ENCODE measurements around the gene FIZ1. TPM values are rescaled to one million over a fixed set of nuclear protein-coding genes. Genes with fewer than 3 reads are reported as not detected.

The FIZ1 gene
- total and polyA plus RNA-seq, 2 experiments from 2014 or later, result 5.4 to 10.1 TPM

DNA sequence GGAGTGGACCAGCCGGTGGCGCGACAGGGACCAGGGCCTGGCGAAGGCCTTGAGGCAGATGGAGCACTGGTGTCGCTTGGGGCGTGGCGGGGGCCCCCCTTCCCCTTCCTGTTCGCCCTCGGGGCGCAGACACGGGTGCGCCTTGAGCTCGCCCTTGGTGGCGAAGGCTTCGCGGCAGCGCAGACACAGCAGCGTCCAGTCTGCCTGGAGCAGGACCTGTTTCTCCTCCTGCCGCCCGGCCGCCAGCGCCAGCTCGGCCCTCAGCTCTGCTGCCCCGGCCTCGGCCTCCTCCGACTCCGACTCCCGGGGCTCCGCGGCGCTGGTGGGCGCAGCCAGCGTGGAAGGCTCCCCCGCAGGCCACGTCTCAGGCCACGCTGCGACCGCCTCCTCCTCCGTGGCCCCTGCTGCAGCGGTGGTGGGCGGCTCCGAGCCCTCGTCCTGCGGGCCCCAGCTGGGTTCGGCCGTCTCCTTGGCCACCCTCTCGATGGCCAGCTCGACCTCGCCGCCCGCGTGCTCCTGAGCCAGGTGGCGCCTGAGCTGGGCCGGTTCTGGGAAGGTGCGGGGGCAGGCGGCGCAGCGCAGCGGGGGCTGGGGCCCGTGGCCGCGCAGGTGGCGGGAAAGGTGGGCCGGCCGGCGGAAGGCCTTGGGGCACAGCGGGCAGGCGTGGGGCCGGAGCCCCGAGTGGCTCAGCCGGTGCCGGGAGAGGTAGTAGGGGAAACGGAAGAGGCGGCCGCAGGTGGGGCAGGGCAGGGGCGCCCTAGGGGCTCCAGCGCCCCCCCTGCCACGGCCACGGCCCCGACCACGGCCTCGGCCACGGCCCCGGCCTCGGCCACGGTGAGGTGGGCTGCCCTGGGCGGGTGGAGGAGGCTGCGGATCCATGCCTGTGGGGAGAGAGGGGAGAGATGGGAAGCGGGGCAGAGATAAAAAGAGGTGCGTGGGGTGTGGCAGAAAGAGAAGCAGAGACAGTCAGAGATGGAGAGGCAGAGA is 20.3 kb downstream of the FIZ1 start:
- Histone ChIP-seq H3K4me1 (ENCODE audit: insufficient read depth) (no peaks in the 10 kb centered on the region), H2AFZ (no peak overlapping the region), H3K9me2 (ENCODE audit: insufficient read depth) (no peaks in the 10 kb centered on the region), H4K20me1 (replicated peaks; ENCODE audit: insufficient read depth) (no peaks in the 10 kb centered on the region; the same call in 1 of the 2 replicates), H3K79me2 (replicated peaks; ENCODE audit: insufficient read depth) (peaks cover 13% of the 10 kb centered on the region; the same call in 1 of the 2 replicates), H3K4me3 (peak overlapping the region; percentile 93), H3F3A (replicated peaks; ENCODE audit: low read depth) (peaks cover 14% of the 10 kb centered on the region), H3K36me3 (ENCODE audit: insufficient read depth) (no peaks in the 10 kb centered on the region; the same call in none of the 2 replicates), H3K27ac (ENCODE audit: low read depth) (peak overlapping the region; percentile 55; the same call in 1 of the 2 replicates), H3K27me3 (ENCODE audit: insufficient read depth) (no peaks in the 10 kb centered on the region), H3K4me2 (peak overlapping the region; percentile 89)
- H3K9me3 Mint-ChIP-seq, result no peaks in the 10 kb centered on the region
- H3K4me1 Mint-ChIP-seq, result peaks cover 9% of the 10 kb centered on the region
- no peak for ATAC-seq
- peak overlapping the region; percentile 87 for H3K4me3 Mint-ChIP-seq
- H3K36me3 Mint-ChIP-seq (ENCODE audit: low read depth), result peaks cover 25% of the 10 kb centered on the region
- DNase-seq (ENCODE audit: low spot score), result no peak
- peaks cover 12% of the 10 kb centered on the region for H3K27me3 Mint-ChIP-seq (ENCODE audit: insufficient read depth, low read depth, poor library complexity)
- H3K27ac Mint-ChIP-seq, result 0 out of 2 replicates have a peak overlapping the region, but pooled peaks have one; percentile 74
- TF ChIP-seq ZNF331 (CRISPR knock-in tag; IDR thresholded peaks at IDR 0.05; ENCODE audit: low read depth), result no peak
- no peak for TF ChIP-seq EZH2phosphoT487 (IDR thresholded peaks at IDR 0.05; ENCODE audit: unreplicated experiment)
- TF ChIP-seq, protein P1, sequence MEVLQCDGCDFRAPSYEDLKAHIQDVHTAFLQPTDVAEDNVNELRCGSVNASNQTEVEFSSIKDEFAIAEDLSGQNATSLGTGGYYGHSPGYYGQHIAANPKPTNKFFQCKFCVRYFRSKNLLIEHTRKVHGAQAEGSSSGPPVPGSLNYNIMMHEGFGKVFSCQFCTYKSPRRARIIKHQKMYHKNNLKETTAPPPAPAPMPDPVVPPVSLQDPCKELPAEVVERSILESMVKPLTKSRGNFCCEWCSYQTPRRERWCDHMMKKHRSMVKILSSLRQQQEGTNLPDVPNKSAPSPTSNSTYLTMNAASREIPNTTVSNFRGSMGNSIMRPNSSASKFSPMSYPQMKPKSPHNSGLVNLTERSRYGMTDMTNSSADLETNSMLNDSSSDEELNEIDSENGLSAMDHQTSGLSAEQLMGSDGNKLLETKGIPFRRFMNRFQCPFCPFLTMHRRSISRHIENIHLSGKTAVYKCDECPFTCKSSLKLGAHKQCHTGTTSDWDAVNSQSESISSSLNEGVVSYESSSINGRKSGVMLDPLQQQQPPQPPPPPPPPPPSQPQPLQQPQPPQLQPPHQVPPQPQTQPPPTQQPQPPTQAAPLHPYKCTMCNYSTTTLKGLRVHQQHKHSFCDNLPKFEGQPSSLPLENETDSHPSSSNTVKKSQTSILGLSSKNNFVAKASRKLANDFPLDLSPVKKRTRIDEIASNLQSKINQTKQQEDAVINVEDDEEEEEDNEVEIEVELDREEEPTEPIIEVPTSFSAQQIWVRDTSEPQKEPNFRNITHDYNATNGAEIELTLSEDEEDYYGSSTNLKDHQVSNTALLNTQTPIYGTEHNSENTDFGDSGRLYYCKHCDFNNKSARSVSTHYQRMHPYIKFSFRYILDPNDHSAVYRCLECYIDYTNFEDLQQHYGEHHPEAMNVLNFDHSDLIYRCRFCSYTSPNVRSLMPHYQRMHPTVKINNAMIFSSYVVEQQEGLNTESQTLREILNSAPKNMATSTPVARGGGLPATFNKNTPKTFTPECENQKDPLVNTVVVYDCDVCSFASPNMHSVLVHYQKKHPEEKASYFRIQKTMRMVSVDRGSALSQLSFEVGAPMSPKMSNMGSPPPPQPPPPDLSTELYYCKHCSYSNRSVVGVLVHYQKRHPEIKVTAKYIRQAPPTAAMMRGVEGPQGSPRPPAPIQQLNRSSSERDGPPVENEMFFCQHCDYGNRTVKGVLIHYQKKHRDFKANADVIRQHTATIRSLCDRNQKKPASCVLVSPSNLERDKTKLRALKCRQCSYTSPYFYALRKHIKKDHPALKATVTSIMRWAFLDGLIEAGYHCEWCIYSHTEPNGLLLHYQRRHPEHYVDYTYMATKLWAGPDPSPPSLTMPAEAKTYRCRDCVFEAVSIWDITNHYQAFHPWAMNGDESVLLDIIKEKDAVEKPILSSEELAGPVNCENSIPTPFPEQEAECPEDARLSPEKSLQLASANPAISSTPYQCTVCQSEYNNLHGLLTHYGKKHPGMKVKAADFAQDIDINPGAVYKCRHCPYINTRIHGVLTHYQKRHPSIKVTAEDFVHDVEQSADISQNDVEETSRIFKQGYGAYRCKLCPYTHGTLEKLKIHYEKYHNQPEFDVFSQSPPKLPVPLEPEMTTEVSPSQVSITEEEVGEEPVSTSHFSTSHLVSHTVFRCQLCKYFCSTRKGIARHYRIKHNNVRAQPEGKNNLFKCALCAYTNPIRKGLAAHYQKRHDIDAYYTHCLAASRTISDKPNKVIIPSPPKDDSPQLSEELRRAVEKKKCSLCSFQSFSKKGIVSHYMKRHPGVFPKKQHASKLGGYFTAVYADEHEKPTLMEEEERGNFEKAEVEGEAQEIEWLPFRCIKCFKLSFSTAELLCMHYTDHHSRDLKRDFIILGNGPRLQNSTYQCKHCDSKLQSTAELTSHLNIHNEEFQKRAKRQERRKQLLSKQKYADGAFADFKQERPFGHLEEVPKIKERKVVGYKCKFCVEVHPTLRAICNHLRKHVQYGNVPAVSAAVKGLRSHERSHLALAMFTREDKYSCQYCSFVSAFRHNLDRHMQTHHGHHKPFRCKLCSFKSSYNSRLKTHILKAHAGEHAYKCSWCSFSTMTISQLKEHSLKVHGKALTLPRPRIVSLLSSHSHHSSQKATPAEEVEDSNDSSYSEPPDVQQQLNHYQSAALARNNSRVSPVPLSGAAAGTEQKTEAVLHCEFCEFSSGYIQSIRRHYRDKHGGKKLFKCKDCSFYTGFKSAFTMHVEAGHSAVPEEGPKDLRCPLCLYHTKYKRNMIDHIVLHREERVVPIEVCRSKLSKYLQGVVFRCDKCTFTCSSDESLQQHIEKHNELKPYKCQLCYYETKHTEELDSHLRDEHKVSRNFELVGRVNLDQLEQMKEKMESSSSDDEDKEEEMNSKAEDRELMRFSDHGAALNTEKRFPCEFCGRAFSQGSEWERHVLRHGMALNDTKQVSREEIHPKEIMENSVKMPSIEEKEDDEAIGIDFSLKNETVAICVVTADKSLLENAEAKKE (CRISPR knock-in tag; IDR thresholded peaks at IDR 0.05), result no peak
- TF ChIP-seq, protein P2, sequence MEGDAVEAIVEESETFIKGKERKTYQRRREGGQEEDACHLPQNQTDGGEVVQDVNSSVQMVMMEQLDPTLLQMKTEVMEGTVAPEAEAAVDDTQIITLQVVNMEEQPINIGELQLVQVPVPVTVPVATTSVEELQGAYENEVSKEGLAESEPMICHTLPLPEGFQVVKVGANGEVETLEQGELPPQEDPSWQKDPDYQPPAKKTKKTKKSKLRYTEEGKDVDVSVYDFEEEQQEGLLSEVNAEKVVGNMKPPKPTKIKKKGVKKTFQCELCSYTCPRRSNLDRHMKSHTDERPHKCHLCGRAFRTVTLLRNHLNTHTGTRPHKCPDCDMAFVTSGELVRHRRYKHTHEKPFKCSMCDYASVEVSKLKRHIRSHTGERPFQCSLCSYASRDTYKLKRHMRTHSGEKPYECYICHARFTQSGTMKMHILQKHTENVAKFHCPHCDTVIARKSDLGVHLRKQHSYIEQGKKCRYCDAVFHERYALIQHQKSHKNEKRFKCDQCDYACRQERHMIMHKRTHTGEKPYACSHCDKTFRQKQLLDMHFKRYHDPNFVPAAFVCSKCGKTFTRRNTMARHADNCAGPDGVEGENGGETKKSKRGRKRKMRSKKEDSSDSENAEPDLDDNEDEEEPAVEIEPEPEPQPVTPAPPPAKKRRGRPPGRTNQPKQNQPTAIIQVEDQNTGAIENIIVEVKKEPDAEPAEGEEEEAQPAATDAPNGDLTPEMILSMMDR (conservative IDR thresholded peaks at IDR 0.05; ENCODE audit: low read depth in 2 of 2), result no peak
- TF ChIP-seq NANOG (IDR thresholded peaks at IDR 0.05; ENCODE audit: borderline replicate concordance), result no peak
- TF ChIP-seq JUNB (IDR thresholded peaks at IDR 0.05; ENCODE audit: unreplicated experiment), result no peak
- TF ChIP-seq ZNF114 (CRISPR knock-in tag; IDR thresholded peaks at IDR 0.05), result no peak
- TF ChIP-seq EZH2 (IDR thresholded peaks at IDR 0.05; ENCODE audit: low read depth, unreplicated experiment), result no peak
- no peak for TF ChIP-seq CREB1 (CRISPR knock-in tag; IDR thresholded peaks at IDR 0.05; ENCODE audit: low read depth)
- TF ChIP-seq, protein P3, sequence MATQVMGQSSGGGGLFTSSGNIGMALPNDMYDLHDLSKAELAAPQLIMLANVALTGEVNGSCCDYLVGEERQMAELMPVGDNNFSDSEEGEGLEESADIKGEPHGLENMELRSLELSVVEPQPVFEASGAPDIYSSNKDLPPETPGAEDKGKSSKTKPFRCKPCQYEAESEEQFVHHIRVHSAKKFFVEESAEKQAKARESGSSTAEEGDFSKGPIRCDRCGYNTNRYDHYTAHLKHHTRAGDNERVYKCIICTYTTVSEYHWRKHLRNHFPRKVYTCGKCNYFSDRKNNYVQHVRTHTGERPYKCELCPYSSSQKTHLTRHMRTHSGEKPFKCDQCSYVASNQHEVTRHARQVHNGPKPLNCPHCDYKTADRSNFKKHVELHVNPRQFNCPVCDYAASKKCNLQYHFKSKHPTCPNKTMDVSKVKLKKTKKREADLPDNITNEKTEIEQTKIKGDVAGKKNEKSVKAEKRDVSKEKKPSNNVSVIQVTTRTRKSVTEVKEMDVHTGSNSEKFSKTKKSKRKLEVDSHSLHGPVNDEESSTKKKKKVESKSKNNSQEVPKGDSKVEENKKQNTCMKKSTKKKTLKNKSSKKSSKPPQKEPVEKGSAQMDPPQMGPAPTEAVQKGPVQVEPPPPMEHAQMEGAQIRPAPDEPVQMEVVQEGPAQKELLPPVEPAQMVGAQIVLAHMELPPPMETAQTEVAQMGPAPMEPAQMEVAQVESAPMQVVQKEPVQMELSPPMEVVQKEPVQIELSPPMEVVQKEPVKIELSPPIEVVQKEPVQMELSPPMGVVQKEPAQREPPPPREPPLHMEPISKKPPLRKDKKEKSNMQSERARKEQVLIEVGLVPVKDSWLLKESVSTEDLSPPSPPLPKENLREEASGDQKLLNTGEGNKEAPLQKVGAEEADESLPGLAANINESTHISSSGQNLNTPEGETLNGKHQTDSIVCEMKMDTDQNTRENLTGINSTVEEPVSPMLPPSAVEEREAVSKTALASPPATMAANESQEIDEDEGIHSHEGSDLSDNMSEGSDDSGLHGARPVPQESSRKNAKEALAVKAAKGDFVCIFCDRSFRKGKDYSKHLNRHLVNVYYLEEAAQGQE (IDR thresholded peaks at IDR 0.05; ENCODE audit: unreplicated experiment), result no peak
- no peak for TF ChIP-seq POLR2AphosphoS5 (IDR thresholded peaks at IDR 0.05; ENCODE audit: low read depth)
- no peak for TF ChIP-seq STAT1 (IDR thresholded peaks at IDR 0.05; ENCODE audit: unreplicated experiment)
- TF ChIP-seq, protein P4, sequence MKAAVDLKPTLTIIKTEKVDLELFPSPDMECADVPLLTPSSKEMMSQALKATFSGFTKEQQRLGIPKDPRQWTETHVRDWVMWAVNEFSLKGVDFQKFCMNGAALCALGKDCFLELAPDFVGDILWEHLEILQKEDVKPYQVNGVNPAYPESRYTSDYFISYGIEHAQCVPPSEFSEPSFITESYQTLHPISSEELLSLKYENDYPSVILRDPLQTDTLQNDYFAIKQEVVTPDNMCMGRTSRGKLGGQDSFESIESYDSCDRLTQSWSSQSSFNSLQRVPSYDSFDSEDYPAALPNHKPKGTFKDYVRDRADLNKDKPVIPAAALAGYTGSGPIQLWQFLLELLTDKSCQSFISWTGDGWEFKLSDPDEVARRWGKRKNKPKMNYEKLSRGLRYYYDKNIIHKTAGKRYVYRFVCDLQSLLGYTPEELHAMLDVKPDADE (IDR thresholded peaks at IDR 0.05), result no peak
